HEK293T (cell line): Measurements from ENCODE around the gene DACH1.

Source experiments
- CTCF ChIA-PET: fragments of 350-600 bp; formaldehyde crosslinking; extraction: SDS; loops from one replicate; lab custom pipeline; 2021; ENCODE audit warnings: antibody characterized with exemption, inconsistent platforms; lab: Yijun Ruan, JAX
- POLR2A ChIA-PET: fragments of 350-600 bp; formaldehyde crosslinking; extraction: SDS; loops from one replicate; lab custom pipeline; 2020; ENCODE audit warnings: antibody characterized with exemption, inconsistent platforms; lab: Yijun Ruan, JAX
- DNase-seq: peaks from one replicate; pipeline ENCODE4 v3.0.0; 2012; ENCODE audit warnings: mixed read lengths; ENCODE audit errors: extremely low spot score
- ARNT ChIP-seq: fragments of 450-650 bp; IDR thresholded peaks from 2 replicates; pipeline ENCODE4 v1.6.1; 2017; ENCODE audit warnings: mild to moderate bottlenecking
- BHLHE40 ChIP-seq: fragments of 450-650 bp; IDR thresholded peaks from 2 replicates; pipeline ENCODE4 v1.6.1; 2016; ENCODE audit warnings: mild to moderate bottlenecking, moderate library complexity, borderline replicate concordance
- CTBP1 ChIP-seq: fragments of 450-650 bp; IDR thresholded peaks from 2 replicates; pipeline ENCODE4 v1.6.1; 2016; ENCODE audit warnings: borderline replicate concordance
- ELF4 ChIP-seq: fragments of 450-650 bp; IDR thresholded peaks from 2 replicates; pipeline ENCODE4 v1.6.1; 2017; ENCODE audit warnings: antibody characterized with exemption
- FOXA1 ChIP-seq: fragments of 450-650 bp; IDR thresholded peaks from 2 replicates; pipeline ENCODE4 v1.6.1; 2016; ENCODE audit warnings: mild to moderate bottlenecking
- FOXK2 ChIP-seq: fragments of 450-650 bp; IDR thresholded peaks from 2 replicates; pipeline ENCODE4 v1.6.1; 2016; ENCODE audit warnings: mild to moderate bottlenecking
- FOXM1 ChIP-seq: fragments of 450-650 bp; IDR thresholded peaks from 2 replicates; pipeline ENCODE4 v1.6.1; 2017; ENCODE audit warnings: mild to moderate bottlenecking, borderline replicate concordance
- HDGF ChIP-seq: fragments of 450-650 bp; IDR thresholded peaks from 2 replicates; pipeline ENCODE4 v1.6.1; 2017; ENCODE audit warnings: antibody characterized with exemption, borderline replicate concordance
- L3MBTL2 ChIP-seq: fragments of 450-650 bp; conservative IDR thresholded peaks from 2 replicates; pipeline ENCODE4 v1.6.1; 2016; ENCODE audit warnings: mild to moderate bottlenecking
- LEF1 ChIP-seq: fragments of 450-650 bp; IDR thresholded peaks from 2 replicates; pipeline ENCODE4 v1.6.1; 2017; ENCODE audit warnings: mild to moderate bottlenecking, borderline replicate concordance
- NFRKB ChIP-seq: fragments of 450-650 bp; IDR thresholded peaks from 2 replicates; pipeline ENCODE4 v1.6.1; 2016; ENCODE audit warnings: mild to moderate bottlenecking, moderate library complexity
- PKNOX1 ChIP-seq: fragments of 450-650 bp; IDR thresholded peaks from 2 replicates; pipeline ENCODE4 v1.6.1; 2016
- SP1 ChIP-seq: fragments of 450-650 bp; IDR thresholded peaks from 2 replicates; pipeline ENCODE4 v1.6.1; 2017
- SUZ12 ChIP-seq: fragments of 450-650 bp; IDR thresholded peaks from 2 replicates; pipeline ENCODE4 v1.6.1; 2016; ENCODE audit warnings: mild to moderate bottlenecking
- TARDBP ChIP-seq: fragments of 450-650 bp; IDR thresholded peaks from 2 replicates; pipeline ENCODE4 v1.6.1; 2016
- ZNF384 ChIP-seq: fragments of 450-650 bp; IDR thresholded peaks from 2 replicates; pipeline ENCODE4 v1.6.1; 2016

Gene DACH1

GRCh38 chr13:71517004-71517403 lies 350.0 kb downstream of the DACH1 start:
- POLR2A ChIA-PET = no interaction called here
- no peak for DNase-seq
- peak; percentile 46; the same call in 1 of the 2 replicates for TF ChIP-seq CTBP1
- TF ChIP-seq FOXK2 = no peak
- CTCF ChIA-PET = no interaction called here

- no peak for DNase-seq
- CTCF ChIA-PET = no interaction called here
- TF ChIP-seq NFRKB (no peak), SUZ12 (no peak), FOXM1 (no peak), FOXA1 (no peak)
- POLR2A ChIA-PET = no interaction called here
Observed at GRCh38 chr13:71516521-71516920, 350.5 kb downstream of the DACH1 start.

DNA sequence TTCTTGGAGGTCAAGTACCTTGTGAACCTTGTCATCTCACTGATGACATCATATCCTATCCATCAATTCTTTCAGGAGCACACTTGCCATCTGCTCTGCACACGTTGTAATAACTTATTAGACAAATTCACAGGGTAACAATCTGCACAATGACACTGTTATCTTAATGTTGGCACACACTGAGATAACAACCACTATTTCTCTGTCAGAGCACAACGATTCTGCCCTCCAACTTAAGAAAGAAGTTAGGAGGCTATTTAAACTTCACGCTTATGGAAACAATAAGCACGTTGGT lies 351.3 kb downstream of the DACH1 start:
- ChIA-PET POLR2A (no interaction called here), CTCF (interaction anchor here (0.7 to 1.0 kb wide), 2 partner anchors 61 to 360 kb away, joined by 3 to 5 read pairs; no protein-coding TSS in a partner anchor)
- TF ChIP-seq ZNF384 (no peak), CTBP1 (peak; percentile 44; the same call in 1 of the 2 replicates), PKNOX1 (peak; percentile 79), L3MBTL2 (no peak)
- peak; percentile 32 for DNase-seq

DNA sequence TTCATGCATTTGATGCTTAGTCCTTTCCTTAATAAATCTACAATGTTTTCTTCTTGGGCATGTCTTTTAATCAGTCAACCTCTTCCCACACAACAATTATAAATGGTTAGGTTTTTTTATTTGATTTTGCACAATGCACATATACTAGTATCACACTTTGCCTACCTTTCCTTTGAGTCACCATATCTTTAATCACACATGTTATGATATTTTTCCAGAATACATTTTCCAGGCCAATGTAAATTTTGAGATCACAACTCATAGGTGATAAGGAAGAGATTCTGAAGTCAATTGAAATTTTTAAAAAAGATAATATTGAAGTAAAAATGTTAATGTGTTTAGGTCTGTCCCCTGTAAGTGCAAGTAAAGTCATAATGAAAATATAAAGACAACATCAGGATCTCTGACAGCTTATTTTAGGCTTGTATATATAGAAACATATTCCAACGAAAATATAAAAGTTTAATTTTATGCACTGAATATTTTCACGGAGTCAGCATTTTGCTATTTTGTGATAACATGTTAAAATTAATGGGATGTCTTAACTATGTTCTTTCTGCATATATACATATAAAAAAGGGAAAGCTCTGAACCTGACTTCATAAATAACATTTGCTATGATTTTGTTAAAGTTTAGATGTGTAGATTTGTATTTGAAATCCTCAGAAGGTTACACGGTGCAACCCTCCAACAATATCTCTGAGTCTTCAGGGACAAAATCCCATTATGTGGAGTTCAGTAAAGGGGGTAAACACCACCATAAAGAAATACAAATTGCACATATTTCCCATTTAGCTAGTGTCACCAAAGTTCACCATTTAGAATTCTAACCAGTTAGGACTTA lies 351.9 kb downstream of the DACH1 start:
- ChIA-PET CTCF (interaction anchor here (0.7 to 1.0 kb wide), 2 partner anchors 62 to 360 kb away, joined by 3 to 5 read pairs; no protein-coding TSS in a partner anchor), POLR2A (no interaction called here)
- DNase-seq = no peak
- no peak for TF ChIP-seq SP1
- TF ChIP-seq SUZ12 = no peak
- TF ChIP-seq TARDBP = no peak
- no peak for TF ChIP-seq CTBP1
- TF ChIP-seq FOXA1 = no peak
- TF ChIP-seq NFRKB = no peak

GRCh38 chr13:71513411-71514033 lies 353.5 kb downstream of the DACH1 start:
- DNase-seq = no peak
- no peak for TF ChIP-seq FOXK2
- TF ChIP-seq PKNOX1 = peak; percentile 92
- ChIA-PET CTCF (no interaction called here), POLR2A (no interaction called here)

DNA sequence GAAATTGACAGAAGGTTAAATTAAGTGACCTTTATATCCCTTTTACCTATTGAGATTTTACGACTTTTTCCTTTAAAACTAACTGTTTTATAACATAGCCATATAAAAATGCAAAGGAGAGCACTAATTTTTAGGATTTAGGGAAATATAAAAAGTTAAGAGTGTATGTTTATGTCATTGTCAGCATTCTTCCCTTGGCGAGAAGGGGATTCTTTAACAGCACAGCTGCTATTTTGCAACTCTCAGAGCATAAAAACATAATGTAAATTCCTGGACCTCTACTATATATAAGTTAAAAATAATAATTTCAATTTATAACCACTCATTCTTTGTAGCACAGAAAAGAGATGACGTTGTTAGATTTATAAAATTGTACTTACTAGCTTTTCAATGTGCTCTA lies 363.2 kb downstream of the DACH1 start:
- POLR2A ChIA-PET = no interaction called here
- CTCF ChIA-PET = no interaction called here
- TF ChIP-seq TARDBP = no peak
- DNase-seq = no peak

- ChIA-PET POLR2A (no interaction called here), CTCF (no interaction called here)
- DNase-seq = no peak
- no peak for TF ChIP-seq LEF1
- no peak for TF ChIP-seq FOXM1
- no peak for TF ChIP-seq ZNF384
- TF ChIP-seq SUZ12 = no peak
- no peak for TF ChIP-seq ELF4
- TF ChIP-seq FOXA1 = no peak
- no peak for TF ChIP-seq CTBP1
- TF ChIP-seq SP1 = no peak
Observed at GRCh38 chr13:71499944-71500514, 367.0 kb downstream of the DACH1 start.

- no peak for DNase-seq
- TF ChIP-seq ARNT (no peak), L3MBTL2 (no peak), SUZ12 (no peak), PKNOX1 (no peak), ZNF384 (no peak), HDGF (no peak), SP1 (no peak), NFRKB (no peak), FOXA1 (no peak), BHLHE40 (no peak)
- CTCF ChIA-PET = no interaction called here
- POLR2A ChIA-PET = no interaction called here
Observed at GRCh38 chr13:71499235-71499634, 367.8 kb downstream of the DACH1 start.
